Endothelial cell (in vitro differentiated cells): Measurements from ENCODE around the gene OR2B6. TPM values are rescaled to one million over a fixed set of nuclear protein-coding genes. Genes with fewer than 3 reads are reported as not detected.

Source experiments
- DNase-seq: peaks from one replicate; pipeline ENCODE4 v3.0.0; 2021; ENCODE audit warnings: low spot score
- H3K27ac Mint-ChIP-seq: one replicate; pipeline ENCODE4 v1.8.0; 2021; ENCODE audit warnings: mixed read lengths, inconsistent platforms; ENCODE audit not compliant: unreplicated experiment
- H3K27me3 Mint-ChIP-seq: one replicate; pipeline ENCODE4 v1.8.0; 2021; ENCODE audit warnings: mild to moderate bottlenecking, moderate library complexity, mixed read lengths, inconsistent platforms; ENCODE audit not compliant: unreplicated experiment
- H3K36me3 Mint-ChIP-seq: one replicate; pipeline ENCODE4 v1.8.0; 2021; ENCODE audit warnings: mild to moderate bottlenecking, low read depth, mixed read lengths, inconsistent platforms; ENCODE audit not compliant: unreplicated experiment
- H3K4me1 Mint-ChIP-seq: one replicate; pipeline ENCODE4 v1.8.0; 2021; ENCODE audit warnings: mild to moderate bottlenecking, mixed read lengths, inconsistent platforms; ENCODE audit not compliant: unreplicated experiment
- H3K4me3 Mint-ChIP-seq: one replicate; pipeline ENCODE4 v1.8.0; 2021; ENCODE audit warnings: mild to moderate bottlenecking, mixed read lengths, inconsistent platforms; ENCODE audit not compliant: unreplicated experiment
- H3K9me3 Mint-ChIP-seq: one replicate; pipeline ENCODE4 v1.8.0; 2021; ENCODE audit warnings: mixed read lengths, inconsistent platforms; ENCODE audit not compliant: unreplicated experiment
- CTCF ChIP-seq: fragments of 200-600 bp; sonication (generic); IDR thresholded peaks from one replicate; pipeline ENCODE4 v1.5.0; 2021; ENCODE audit warnings: antibody characterized with exemption; ENCODE audit not compliant: unreplicated experiment
- total RNA-seq: library from RNA; stranded (reverse); fragmentation: NEBNext Ultra II Directional; extraction: Animal tissue kit (Norgen Biotek cat#: 25700); gene quantifications from one replicate; pipeline ENCODE4 v1.2.1, GENCODE V29; 2021; ENCODE audit not compliant: unreplicated experiment

OR2B6 gene
- total RNA-seq, 1 donor from 2014 or later = not detected

GRCh38 chr6:28003661-28004060 is 46.6 kb downstream of the OR2B6 start:
- no peak for DNase-seq
- Mint-ChIP-seq H3K36me3 (no peaks in the 10 kb centered on the region), H3K27ac (no peak overlapping the region)

GRCh38 chr6:28004350-28005151 is 47.5 kb downstream of the OR2B6 start:
- TF ChIP-seq CTCF = no peak
- Mint-ChIP-seq H3K4me3 (no peak overlapping the region), H3K27me3 (no peaks in the 10 kb centered on the region), H3K36me3 (no peaks in the 10 kb centered on the region), H3K9me3 (no peaks in the 10 kb centered on the region), H3K27ac (no peak overlapping the region), H3K4me1 (peaks cover 3% of the 10 kb centered on the region)
- DNase-seq = no peak

More at GRCh38 chr6:28003661-28004060, 46.6 kb downstream of the OR2B6 start:
- peaks cover 3% of the 10 kb centered on the region for H3K4me1 Mint-ChIP-seq
- no peak for TF ChIP-seq CTCF
- no peak overlapping the region for H3K4me3 Mint-ChIP-seq
- H3K9me3 Mint-ChIP-seq = no peaks in the 10 kb centered on the region
- H3K27me3 Mint-ChIP-seq = no peaks in the 10 kb centered on the region

- DNase-seq = no peak
- no peak for TF ChIP-seq CTCF
- no peaks in the 10 kb centered on the region for H3K36me3 Mint-ChIP-seq
- H3K9me3 Mint-ChIP-seq = no peaks in the 10 kb centered on the region
- no peak overlapping the region for H3K4me3 Mint-ChIP-seq
- no peak overlapping the region for H3K27ac Mint-ChIP-seq
- H3K27me3 Mint-ChIP-seq = no peaks in the 10 kb centered on the region
- H3K4me1 Mint-ChIP-seq = peaks cover under 1% of the 10 kb centered on the region
Observed at GRCh38 chr6:28005152-28005890, 48.3 kb downstream of the OR2B6 start.

GRCh38 chr6:28005975-28006374 is 48.9 kb downstream of the OR2B6 start:
- H3K4me1 Mint-ChIP-seq = no peaks in the 10 kb centered on the region
- H3K27me3 Mint-ChIP-seq = no peaks in the 10 kb centered on the region
- TF ChIP-seq CTCF = no peak
- no peak overlapping the region for H3K4me3 Mint-ChIP-seq
- no peaks in the 10 kb centered on the region for H3K36me3 Mint-ChIP-seq
- H3K9me3 Mint-ChIP-seq = no peaks in the 10 kb centered on the region
- H3K27ac Mint-ChIP-seq = no peak overlapping the region
- DNase-seq = no peak

Other genes with a start within 250 kb of the OR2B6 start
- gene OR2B2, start 44.8 kb upstream of the OR2B6 start, total RNA-seq = not detected
- gene ZNF165, start 123.3 kb downstream of the OR2B6 start, total RNA-seq = 1.4 TPM
- 6.5 TPM for gene ZSCAN16, start 167.4 kb downstream of the OR2B6 start, total RNA-seq
- gene ZKSCAN8, start 184.6 kb downstream of the OR2B6 start, total RNA-seq = 29.5 TPM